MM.1S (cell line): ENCODE data around the gene TSGA10IP.

Experiments
- CTCF ChIP-seq: fragments of 300-600 bp; sonication (generic); IDR thresholded peaks from 2 replicates; pipeline ENCODE4 v1.5.1; 2016; ENCODE audit warnings: antibody characterized with exemption, low read length, mixed read lengths
- EZH2 ChIP-seq: fragments of 300-600 bp; sonication (generic); optimal IDR thresholded peaks from 2 replicates; pipeline ENCODE3; 2017; ENCODE audit warnings: low read depth, mild to moderate bottlenecking, antibody characterized with exemption, low read length, mixed read lengths
- EZH2phosphoT487 ChIP-seq: fragments of 300-600 bp; sonication (generic); IDR thresholded peaks from 2 replicates; pipeline ENCODE4 v1.6.1; 2018; ENCODE audit warnings: antibody characterized with exemption, low read length

GRCh38 chr11:65918211-65919140 is 26.8 kb upstream of the TSGA10IP start, which contains the start of gene C11orf68:
- TF ChIP-seq CTCF = no peak
- TF ChIP-seq EZH2 = no peak
- TF ChIP-seq EZH2phosphoT487 = no peak
